Coronary artery (tissue), 2 donors: ENCODE results near the gene CDSN.
"Not testable (repeated sequence)": the region's sequence is repeated elsewhere in the genome, so short reads cannot be mapped to it uniquely, and the experiment has no call there.

Source experiments
- DNase-seq: peaks from one replicate; pipeline ENCODE4 v3.0.0-alpha.2; 2017; ENCODE audit warnings: low spot score
- H3K27ac ChIP-seq, 2 donors: fragments of 200-600 bp; sonication (generic); one replicate each; pipeline ENCODE4 v1.5.1; 2016 to 2019
- H3K4me3 ChIP-seq: fragments of 200-600 bp; sonication (generic); 2 replicates; pipeline ENCODE4 v1.5.1; 2016; ENCODE audit warnings: mild to moderate bottlenecking, moderate library complexity
- TF ChIP-seq, protein P1 (sequence below): fragments of 200-600 bp; sonication (generic); IDR thresholded peaks from one replicate; pipeline ENCODE4 v1.5.1; 2019; ENCODE audit warnings: antibody characterized with exemption

CDSN gene, protein sequence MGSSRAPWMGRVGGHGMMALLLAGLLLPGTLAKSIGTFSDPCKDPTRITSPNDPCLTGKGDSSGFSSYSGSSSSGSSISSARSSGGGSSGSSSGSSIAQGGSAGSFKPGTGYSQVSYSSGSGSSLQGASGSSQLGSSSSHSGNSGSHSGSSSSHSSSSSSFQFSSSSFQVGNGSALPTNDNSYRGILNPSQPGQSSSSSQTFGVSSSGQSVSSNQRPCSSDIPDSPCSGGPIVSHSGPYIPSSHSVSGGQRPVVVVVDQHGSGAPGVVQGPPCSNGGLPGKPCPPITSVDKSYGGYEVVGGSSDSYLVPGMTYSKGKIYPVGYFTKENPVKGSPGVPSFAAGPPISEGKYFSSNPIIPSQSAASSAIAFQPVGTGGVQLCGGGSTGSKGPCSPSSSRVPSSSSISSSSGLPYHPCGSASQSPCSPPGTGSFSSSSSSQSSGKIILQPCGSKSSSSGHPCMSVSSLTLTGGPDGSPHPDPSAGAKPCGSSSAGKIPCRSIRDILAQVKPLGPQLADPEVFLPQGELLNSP

DNA sequence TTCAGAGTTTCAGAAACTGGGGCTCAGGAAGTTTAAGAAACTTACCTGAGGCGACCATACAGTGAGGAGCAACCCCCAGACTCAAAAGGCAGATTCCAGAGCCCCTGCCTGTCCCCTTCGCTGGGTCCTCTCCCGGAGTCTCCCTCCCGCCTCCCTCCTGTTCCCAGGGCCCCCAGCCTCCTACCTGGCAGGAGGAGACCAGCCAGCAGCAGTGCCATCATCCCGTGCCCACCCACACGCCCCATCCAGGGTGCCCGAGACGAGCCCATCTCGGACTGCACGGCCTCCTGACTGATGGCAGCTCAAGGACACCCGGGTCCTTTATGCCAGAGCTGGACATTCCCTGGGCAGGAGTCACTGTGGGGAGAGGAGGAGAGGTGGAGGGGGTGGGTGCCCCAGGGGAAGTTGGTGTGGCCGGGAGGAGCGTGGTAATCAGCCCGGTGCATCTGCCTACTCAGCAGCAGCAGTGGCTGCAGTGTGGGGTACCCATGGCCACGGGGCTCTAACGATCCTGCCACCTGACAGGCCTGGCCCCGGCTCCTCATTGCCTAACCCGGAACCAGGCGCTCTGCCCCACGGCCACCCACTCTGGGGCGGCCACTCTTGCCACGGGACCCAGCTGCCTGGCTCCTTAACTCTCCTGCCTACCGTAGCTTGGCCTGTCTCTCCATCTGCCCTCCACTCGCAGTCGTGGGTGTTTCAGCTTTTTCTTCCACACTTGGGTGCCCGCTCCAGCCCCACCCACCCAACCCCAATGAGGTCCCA is at the start of gene CDSN:
Gene CDSN, minus strand, starts transcription at position 296 of the 765 bp plus-strand sequence. Its CDS starts 27 bp downstream, at position 269.
- DNase-seq = no peak

DNA sequence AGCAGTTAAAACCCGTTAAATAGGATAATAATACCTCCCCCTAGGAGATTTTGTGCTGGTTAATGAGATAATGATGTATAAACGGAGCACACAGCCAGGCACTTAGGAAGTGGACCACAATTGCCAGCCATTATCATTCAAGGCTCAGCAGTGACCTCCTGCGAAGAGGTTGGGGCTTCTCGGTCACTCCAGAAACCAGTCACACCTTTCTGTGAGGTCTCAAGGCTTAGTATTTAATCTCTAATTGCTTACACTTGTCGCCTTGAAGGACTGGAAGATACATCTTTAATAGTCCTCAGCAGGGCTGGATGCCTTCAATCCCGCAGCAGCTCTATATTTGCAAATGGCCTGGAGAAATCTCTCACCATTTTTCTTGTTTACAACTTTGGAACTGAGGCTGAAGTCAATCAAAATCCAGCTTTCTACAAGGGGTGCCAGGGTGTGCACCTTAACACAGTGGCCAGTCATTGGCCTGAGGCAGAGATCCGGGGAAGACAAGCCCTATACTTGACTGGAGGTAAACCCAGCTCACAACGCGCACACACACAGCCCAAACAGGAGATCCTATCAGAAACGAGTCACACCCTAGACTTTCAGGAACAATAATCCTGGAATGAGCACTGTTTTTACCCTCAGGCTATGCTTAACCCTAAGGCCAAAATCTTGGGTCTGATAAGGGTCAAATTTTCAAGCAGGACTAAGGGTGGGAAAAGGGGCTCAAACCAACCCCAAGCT is 49.0 kb upstream of the CDSN start:
- Histone ChIP-seq H3K27ac (no peak overlapping the region), H3K4me3 (no peak overlapping the region)
- TF ChIP-seq, protein P1, sequence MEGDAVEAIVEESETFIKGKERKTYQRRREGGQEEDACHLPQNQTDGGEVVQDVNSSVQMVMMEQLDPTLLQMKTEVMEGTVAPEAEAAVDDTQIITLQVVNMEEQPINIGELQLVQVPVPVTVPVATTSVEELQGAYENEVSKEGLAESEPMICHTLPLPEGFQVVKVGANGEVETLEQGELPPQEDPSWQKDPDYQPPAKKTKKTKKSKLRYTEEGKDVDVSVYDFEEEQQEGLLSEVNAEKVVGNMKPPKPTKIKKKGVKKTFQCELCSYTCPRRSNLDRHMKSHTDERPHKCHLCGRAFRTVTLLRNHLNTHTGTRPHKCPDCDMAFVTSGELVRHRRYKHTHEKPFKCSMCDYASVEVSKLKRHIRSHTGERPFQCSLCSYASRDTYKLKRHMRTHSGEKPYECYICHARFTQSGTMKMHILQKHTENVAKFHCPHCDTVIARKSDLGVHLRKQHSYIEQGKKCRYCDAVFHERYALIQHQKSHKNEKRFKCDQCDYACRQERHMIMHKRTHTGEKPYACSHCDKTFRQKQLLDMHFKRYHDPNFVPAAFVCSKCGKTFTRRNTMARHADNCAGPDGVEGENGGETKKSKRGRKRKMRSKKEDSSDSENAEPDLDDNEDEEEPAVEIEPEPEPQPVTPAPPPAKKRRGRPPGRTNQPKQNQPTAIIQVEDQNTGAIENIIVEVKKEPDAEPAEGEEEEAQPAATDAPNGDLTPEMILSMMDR = no peak
- DNase-seq = no peak

More for the DNA sequence above, at the start of gene CDSN:
- TF ChIP-seq, protein P1 = no peak
- no peak within 1 kb of the TSS for H3K4me3 ChIP-seq
- no peak within 1 kb of the TSS for H3K27ac ChIP-seq

DNA sequence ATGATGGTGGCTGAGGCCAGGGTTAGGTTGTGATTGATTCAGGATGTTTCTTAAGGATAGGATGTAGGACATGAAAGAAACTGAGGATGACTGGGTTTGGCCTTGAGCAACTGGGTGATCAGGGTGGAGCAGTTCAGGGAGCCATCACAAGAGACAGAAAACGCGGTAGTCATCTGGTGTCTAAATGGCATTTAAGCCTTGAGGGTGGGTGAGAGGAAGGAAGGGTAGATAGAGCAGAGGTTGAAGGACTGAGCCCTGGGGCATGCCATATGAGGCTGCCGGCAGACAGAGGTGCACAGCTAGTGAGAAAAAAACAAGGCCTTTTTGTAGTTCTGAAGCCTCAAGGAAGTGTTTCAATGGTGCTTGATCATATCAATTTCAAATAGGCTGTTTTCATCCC is 48.4 kb upstream of the CDSN start:
- TF ChIP-seq, protein P1 = no peak
- no peak overlapping the region for H3K27ac ChIP-seq
- H3K4me3 ChIP-seq = no peak overlapping the region
- DNase-seq = no peak

DNA sequence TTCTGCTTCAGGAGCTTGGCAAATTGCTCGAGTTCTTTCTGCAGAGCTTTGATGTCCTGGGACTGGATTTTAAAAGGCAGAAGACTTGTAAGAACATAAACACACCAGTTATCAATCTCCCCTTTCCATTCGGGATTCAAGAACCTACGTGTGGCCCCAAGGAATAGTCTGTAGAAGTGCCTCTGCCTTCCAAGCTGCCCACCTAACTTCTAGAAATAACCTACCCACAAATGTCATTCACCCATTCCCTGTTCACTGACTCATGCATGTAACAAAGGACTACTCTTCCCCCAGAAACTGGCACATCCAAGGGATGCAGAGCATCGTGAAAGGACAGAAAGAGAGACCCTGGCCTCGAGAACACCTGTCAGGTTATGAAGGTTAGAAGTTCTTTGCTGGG is 45.7 kb upstream of the CDSN start:
- no peak for DNase-seq
- TF ChIP-seq, protein P1 = no peak
- H3K4me3 ChIP-seq = no peak overlapping the region
- no peak overlapping the region for H3K27ac ChIP-seq

DNA sequence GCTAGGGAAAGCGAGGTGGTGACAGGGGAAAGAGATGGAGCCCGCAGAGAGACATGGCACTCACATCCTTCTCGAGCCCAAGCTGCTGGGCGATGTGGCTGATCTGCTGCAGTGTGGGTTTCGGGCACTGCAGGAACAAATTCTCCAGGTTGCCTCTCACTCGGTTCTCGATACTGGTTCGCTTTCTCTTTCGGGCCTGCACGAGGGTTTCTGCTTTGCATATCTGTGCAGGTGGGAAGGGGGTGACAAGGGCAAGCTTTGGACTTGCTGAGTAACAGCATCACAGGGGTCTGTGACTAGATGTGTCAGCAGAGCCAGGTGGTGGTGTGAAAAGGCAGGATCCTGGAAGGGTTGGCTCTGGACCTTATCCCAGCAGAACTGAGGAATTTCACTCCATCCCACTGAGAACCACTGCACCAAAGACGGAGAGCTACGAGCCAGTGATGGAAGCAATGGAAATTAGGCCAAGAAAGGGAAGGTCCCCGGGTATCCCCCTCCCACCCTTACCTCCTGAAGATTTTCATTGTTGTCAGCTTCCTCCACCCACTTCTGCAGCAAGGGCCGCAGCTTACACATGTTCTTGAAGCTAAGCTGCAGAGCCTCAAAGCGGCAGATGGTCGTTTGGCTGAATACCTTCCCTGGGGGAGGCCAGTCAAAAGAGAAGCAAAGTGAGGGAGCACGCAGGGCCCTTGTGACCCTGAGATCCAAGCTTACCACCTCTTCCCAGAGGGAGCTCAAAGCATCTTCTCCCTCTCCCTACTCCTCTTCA is 45.0 kb upstream of the CDSN start:
- not testable (repeated sequence) for DNase-seq, H3K4me3 ChIP-seq, H3K27ac ChIP-seq

DNA sequence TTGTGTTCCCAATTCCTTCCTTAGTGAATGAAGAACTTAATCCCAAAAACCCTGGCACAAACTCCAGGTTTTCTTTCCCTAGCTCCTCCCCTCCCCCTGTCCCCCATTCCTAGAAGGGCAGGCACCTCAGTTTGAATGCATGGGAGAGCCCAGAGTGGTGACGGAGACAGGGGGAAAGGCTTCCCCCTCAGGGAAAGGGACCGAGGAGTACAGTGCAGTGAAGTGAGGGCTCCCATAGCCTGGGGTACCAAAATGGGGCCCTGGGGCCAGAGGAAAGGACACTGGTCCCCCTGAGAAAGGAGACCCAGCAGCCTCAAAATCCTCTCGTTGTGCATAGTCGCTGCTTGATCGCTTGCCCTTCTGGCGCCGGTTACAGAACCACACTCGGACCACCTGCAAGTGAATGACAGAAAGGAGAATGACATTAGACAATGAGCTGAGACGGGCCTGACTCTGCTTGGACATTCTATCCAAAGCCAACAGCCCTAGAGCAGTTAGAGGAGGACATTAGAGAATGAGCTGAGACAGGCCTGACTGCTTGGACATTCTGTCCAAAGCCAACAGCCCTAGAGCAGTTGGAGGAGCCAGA is 44.3 kb upstream of the CDSN start:
- not testable (repeated sequence) for H3K4me3 ChIP-seq, DNase-seq, H3K27ac ChIP-seq

DNA sequence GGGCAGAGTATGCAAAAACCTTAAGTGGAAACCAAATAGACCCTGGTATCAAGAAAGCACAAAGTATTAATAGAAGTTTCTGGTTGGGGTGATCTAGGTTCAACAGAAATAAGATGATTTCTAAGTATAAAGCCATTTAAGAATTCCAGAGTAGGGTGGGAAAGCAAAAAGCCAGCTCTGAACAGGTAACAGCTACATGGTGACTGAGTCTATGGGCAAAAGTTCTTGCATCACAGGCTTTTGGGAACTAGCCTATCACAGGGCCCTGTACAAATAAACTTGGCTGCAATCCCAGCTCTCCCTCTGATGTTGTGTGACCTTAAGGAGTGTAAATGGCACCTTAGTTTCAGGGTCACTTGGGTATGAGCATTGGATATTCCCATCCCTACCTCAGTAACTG is 43.7 kb upstream of the CDSN start:
- no peak overlapping the region for H3K27ac ChIP-seq
- TF ChIP-seq, protein P1 = no peak
- DNase-seq = no peak
- H3K4me3 ChIP-seq = no peak overlapping the region
